GM12873 (cell line): ENCODE results near the gene PPAN.

ENCODE experiments used
- TF ChIP-seq, protein P1 (sequence below): IDR thresholded peaks from 2 replicates; pipeline ENCODE4 v1.5.1; 2012; ENCODE audit warnings: low read depth, mild to moderate bottlenecking, moderate library complexity, low read length, control low read depth; ENCODE audit not compliant: insufficient read depth; ENCODE audit errors: missing control alignments

PPAN gene

DNA sequence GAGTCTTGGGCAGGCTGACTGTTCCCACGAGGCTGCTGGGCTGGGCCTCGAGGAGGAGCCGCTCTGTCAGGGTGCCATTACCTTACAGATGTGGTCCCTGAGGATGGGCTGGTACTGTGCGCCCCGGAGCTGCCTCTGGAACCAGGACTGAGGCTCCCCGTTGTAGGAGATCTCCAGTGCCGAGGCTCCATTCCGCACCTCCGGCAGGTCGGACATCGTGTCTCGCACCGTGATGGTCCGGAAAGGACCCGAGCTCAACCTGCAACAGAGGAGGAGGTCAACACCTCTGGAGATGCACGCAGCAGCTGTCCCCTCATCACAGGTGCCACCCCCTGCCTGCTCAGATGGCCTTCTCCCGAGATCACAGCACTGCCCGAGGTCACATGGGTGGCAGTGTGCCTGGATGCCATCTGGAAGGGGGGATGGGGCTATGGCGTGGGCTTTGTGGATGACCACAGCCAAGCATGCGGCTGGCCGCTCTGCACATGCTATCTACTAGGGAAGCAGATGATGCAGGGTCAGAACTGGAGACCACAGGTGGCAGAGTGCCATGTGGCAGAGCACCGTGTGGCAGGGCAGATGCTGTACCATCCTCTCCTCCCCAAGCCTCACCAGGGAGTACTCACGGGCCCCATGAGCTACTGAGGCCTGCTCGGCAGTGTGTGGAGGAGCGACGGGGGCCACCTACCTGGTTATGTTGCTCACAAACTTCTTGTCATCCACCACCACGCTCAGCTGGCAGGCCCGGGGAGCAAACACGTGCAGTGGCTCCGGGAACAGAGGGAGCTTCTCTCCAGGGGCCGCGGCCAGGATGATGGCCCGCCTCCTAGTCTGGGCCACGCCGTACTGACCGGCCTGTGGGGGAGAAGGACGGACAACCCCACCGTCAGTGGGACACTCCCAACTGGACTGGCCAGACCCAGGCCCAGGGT, 31.9 kb downstream of the PPAN start:
- TF ChIP-seq, protein P1, sequence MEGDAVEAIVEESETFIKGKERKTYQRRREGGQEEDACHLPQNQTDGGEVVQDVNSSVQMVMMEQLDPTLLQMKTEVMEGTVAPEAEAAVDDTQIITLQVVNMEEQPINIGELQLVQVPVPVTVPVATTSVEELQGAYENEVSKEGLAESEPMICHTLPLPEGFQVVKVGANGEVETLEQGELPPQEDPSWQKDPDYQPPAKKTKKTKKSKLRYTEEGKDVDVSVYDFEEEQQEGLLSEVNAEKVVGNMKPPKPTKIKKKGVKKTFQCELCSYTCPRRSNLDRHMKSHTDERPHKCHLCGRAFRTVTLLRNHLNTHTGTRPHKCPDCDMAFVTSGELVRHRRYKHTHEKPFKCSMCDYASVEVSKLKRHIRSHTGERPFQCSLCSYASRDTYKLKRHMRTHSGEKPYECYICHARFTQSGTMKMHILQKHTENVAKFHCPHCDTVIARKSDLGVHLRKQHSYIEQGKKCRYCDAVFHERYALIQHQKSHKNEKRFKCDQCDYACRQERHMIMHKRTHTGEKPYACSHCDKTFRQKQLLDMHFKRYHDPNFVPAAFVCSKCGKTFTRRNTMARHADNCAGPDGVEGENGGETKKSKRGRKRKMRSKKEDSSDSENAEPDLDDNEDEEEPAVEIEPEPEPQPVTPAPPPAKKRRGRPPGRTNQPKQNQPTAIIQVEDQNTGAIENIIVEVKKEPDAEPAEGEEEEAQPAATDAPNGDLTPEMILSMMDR, result no peak

DNA sequence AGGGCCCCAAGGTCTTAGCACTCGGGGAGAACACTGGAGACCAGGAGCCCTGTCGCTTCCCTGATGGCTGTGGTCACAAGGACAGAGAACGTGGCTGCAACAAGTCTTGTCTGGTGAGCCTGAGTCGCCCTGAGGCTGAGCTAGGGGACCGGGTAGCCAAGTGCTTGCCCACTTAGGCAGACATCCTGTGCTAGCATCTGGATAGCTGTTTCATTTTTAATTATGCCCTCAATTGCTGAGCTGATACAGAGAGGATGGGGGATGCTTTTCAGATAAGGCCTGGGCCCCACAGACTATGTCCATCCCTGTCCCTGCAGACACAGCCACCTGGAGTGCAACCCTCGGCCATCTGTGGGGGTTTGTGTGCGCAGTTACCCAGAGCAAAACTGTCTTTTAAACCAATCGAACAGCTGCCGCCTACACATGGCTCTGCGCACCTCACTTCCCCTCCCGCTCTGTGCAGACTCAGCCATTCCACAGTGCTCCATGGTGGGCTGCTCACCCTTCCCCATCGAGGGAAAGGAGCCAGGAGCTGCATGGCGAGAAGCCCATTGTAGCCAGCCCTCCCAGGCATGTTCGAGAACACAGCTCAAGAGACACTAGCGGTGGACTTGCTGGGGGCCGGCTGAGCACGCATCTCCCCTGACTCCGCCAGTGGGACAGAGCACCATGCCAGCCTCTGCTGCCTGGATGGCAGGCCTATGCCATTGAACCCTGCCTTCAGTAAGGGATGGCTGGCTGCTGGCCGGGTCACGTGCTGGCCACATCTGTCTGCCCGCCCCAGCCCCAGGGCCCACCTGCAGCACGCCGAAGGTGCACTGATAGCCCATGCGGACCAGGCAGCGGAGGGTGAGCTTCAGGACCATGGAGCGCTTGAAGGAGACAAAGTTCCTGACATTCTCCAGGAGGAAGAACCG, 33.0 kb downstream of the PPAN start:
- TF ChIP-seq, protein P1, result no peak

DNA sequence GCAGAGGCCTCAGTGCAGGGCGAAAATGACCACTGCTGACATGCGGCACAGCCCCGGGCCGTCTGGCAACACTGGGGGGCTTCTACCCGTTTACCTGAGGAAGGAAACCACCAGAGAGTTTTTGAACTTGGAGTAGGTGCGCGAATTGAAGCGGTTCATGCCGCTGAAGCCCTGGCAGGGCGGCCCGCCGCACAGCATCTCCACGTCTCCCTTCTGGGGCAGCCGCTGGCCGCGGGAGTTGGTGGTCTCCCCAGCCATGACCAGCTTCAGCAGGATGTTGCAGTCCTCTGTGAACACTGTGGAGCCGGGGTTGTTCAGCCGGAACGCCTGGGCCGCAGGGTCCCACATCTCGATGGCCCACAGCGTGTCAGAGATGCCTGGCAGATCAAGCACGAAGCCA, 33.8 kb downstream of the PPAN start:
- TF ChIP-seq, protein P1, result no peak

DNA sequence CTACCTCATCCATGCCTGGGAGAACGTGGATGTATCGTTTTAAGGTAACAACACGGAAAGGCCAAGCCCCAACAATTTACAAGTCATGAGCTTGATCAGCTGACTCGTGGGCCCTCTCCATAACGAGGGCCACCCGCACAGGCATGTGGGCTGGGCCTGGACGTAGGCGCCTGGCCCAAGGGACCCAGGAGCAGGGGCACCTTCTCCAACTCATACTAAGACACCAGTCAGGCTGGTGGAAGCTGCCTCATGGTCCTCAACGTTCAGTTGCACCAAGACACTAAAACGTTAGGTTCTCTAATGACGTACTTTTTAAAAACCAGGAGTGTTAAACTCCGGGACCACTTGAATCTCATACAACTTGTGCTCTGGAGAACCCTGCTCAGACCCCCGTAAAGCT, 35.3 kb downstream of the PPAN start:
- TF ChIP-seq, protein P1, result no peak

DNA sequence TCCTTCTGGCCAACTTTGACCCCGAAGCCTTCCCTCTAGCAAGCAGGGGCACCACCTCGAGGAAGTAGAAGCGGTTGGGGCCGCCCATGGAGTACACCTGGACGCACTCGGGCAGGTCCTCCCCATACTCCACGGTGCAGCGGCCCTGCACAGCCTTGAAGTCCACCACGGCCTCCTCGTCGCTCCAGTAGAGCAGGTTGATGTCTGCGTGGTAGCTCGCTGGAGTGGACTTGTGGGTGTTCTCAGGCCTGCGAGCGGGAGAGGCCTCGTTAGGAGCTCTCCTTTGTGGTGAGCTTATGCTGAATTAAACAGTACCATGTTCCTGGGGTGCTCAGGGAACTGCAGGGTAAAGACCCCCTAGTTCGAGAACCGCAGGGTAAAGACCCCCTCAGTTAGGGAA, 35.8 kb downstream of the PPAN start:
- TF ChIP-seq, protein P1, result no peak

DNA sequence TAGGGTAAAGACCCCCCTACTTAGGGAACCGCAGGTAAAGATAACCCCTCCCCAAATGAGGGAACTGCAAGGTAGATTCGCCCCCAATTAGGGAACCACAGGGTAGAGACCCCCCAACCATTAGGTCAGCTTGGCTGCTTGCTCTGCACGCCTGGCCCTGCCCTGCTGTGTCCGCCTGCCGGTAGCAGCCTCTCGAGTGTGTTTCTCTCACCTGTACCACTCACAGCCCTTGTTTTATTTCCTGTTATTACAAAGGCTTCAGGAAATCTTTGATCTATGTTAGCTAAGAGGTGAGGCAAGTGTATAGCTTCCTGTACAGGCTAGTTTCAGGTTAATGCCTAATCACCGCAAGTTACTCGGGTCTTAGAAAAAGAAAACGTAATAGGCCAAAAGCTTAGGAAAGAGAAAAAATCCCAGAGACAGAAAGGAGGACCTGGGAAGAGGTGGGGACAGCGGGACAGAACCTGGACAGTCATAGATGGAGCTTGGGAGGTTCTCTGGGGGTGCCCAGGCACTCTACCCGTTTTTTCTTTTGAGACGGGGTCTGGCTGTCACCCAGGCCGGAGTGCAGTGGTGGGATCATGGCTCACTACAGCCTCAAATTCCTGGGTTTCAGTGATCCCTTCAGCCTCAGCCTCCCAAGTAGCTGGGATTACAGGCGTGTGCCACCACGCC, 36.7 kb downstream of the PPAN start:
- TF ChIP-seq, protein P1, result no peak

DNA sequence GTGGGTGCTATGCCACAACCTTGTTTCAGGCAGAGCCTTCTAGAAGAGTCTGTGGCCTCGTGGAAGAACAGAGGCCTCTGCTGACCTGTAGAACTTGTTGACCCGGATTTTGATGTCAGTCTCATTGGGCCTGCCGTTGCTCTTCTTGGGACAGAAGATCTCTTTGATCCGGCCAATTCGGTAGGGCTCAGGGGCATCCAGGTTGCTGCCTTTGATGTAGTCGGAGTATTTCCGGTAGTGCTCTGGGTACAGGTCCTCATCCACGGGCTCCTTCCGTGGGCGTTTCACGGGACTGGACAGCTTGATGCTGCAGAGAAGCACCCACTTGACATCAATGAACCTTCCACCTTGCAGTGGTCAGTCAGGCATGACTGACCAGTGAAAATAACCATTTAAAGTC, 37.5 kb downstream of the PPAN start:
- TF ChIP-seq, protein P1, result no peak
